ELR (cell line): ENCODE measurements around the gene NMUR2.

ENCODE experiments used
- DNase-seq: peaks from one replicate; pipeline ENCODE4 v3.0.0-alpha.2; 2015; ENCODE audit warnings: low read depth

NMUR2 gene

GRCh38 chr5:152405145-152405544 lies at the start of gene NMUR2:
TSS of gene NMUR2 (minus strand) at chr5:152405279. CDS start at chr5:152405113, 166 bp downstream.
- DNase-seq: no peak

GRCh38 chr5:152443935-152444334 lies 38.9 kb upstream of the NMUR2 start:
- no peak for DNase-seq

GRCh38 chr5:152439791-152440190 lies 34.7 kb upstream of the NMUR2 start:
- no peak for DNase-seq

- DNase-seq: no peak
Observed at GRCh38 chr5:152437866-152438265, 32.8 kb upstream of the NMUR2 start.

GRCh38 chr5:152427721-152428120 lies 22.6 kb upstream of the NMUR2 start:
- DNase-seq: no peak

GRCh38 chr5:152425083-152425482 lies 20.0 kb upstream of the NMUR2 start:
- no peak for DNase-seq

GRCh38 chr5:152424501-152424900 lies 19.4 kb upstream of the NMUR2 start:
- no peak for DNase-seq

- no peak for DNase-seq
Observed at GRCh38 chr5:152422081-152422480, 17.0 kb upstream of the NMUR2 start.

GRCh38 chr5:152412129-152412528 lies 7.0 kb upstream of the NMUR2 start:
- no peak for DNase-seq

- DNase-seq: no peak
Observed at GRCh38 chr5:152406082-152406481, 1.0 kb upstream of the NMUR2 start.

GRCh38 chr5:152404494-152404893 lies 585 bp downstream of the NMUR2 start:
- no peak for DNase-seq

- no peak for DNase-seq
Observed at GRCh38 chr5:152403046-152403445, 2.0 kb downstream of the NMUR2 start.

- DNase-seq: no peak
Observed at GRCh38 chr5:152400846-152401245, 4.2 kb downstream of the NMUR2 start.

GRCh38 chr5:152397581-152397980 lies 7.5 kb downstream of the NMUR2 start:
- DNase-seq: no peak

GRCh38 chr5:152393441-152393840 lies 11.6 kb downstream of the NMUR2 start:
- no peak for DNase-seq

GRCh38 chr5:152389208-152389849 lies 15.8 kb downstream of the NMUR2 start:
- no peak for DNase-seq

- no peak for DNase-seq
Observed at GRCh38 chr5:152388610-152389009, 16.5 kb downstream of the NMUR2 start.

- DNase-seq: no peak
Observed at GRCh38 chr5:152380415-152381123, 24.5 kb downstream of the NMUR2 start.

- no peak for DNase-seq
Observed at GRCh38 chr5:152379331-152379730, 25.7 kb downstream of the NMUR2 start.

- no peak for DNase-seq
Observed at GRCh38 chr5:152378730-152379129, 26.3 kb downstream of the NMUR2 start.

GRCh38 chr5:152376886-152377285 lies 28.2 kb downstream of the NMUR2 start:
- DNase-seq: no peak

GRCh38 chr5:152374711-152375275 lies 30.3 kb downstream of the NMUR2 start:
- DNase-seq: no peak

GRCh38 chr5:152372875-152373274 lies 32.2 kb downstream of the NMUR2 start:
- DNase-seq: no peak
